Lower leg skin (tissue), 4 donors: ENCODE results near the gene KRT7. TPM values are rescaled to one million over a fixed set of nuclear protein-coding genes. Genes with fewer than 3 reads are reported as not detected.

ENCODE experiments used
- DNase-seq, 2 donors: peaks; one replicate each; pipeline ENCODE4 v3.0.0-alpha.2; 2019; ENCODE audit warnings: low spot score in 2 of 2
- H3K4me3 ChIP-seq: fragments of 200-600 bp; sonication (generic); 2 replicates; pipeline ENCODE4 v1.5.1; 2017; ENCODE audit warnings: mild to moderate bottlenecking, low read depth; ENCODE audit not compliant: poor library complexity, severe bottlenecking
- CTCF ChIP-seq, 3 donors: fragments of 450-650 bp; IDR thresholded peaks; one replicate each; pipeline ENCODE4 v1.5.1; 2016; ENCODE audit warnings: antibody characterized with exemption in 3 of 3, mild to moderate bottlenecking in 3 of 3, moderate library complexity in 2 of 3
- POLR2A ChIP-seq, 2 donors: fragments of 450-650 bp; IDR thresholded peaks; one replicate each; pipeline ENCODE4 v1.6.1; 2016 to 2017; ENCODE audit warnings: antibody characterized with exemption in 2 of 2, mild to moderate bottlenecking in 1 of 2, moderate library complexity in 1 of 2
- WGBS, 2 donors: methylation state at CpG; one replicate each; pipeline ENCODE4 v1.1.5; 2018; 5-methylcytosine and 5-hydroxymethylcytosine counted together
- intact Hi-C: fragments of 100-400 bp; cut with DNase I; formaldehyde crosslinking; loops from one replicate; pipeline ENCODE4 v1.15.0; 2023; ENCODE audit warnings: low total_unique reads
- total RNA-seq, 4 donors: library from RNA; depleted of rRNA; stranded (reverse); fragments of >200 nt; gene quantifications; one replicate each; pipeline ENCODE4 v1.1.0, GENCODE V29; 2016

Gene KRT7
- total RNA-seq, 4 donors from 2014 or later: 28.2 to 206 (median 125) TPM

GRCh38 chr12:52213564-52214420, 19.3 kb upstream of the KRT7 start:
- DNase-seq: peak in 1 of 2 donors; percentile 94
- intact Hi-C loops: no loop called here
- H3K4me3 ChIP-seq: no peak overlapping the region
- WGBS, 2 donors: 31 to 43% methylated on average over 9 to 11 of the region's 13 CpGs
- TF ChIP-seq POLR2A (IDR thresholded peaks at IDR 0.05) (no peak), CTCF (IDR thresholded peaks at IDR 0.05) (peak in 1 of 3 donors; percentile 62)

GRCh38 chr12:52214421-52214802, 18.6 kb upstream of the KRT7 start:
- 57 to 85% methylated on average over 3 of the region's 3 CpGs for WGBS, 2 donors
- H3K4me3 ChIP-seq: no peak overlapping the region
- intact Hi-C loops: no loop called here
- TF ChIP-seq CTCF (IDR thresholded peaks at IDR 0.05): no peak
- TF ChIP-seq POLR2A (IDR thresholded peaks at IDR 0.05): no peak
- DNase-seq: peak in 1 of 2 donors; percentile 82

- TF ChIP-seq CTCF (IDR thresholded peaks at IDR 0.05): no peak
- no peak for TF ChIP-seq POLR2A (IDR thresholded peaks at IDR 0.05)
- no peak overlapping the region for H3K4me3 ChIP-seq
- intact Hi-C loops: no loop called here
- WGBS, 2 donors: 53 to 59% methylated on average over 4 to 7 of the region's 7 CpGs
- DNase-seq: peak in 1 of 2 donors; percentile 86
These were observed 17.4 kb upstream of the KRT7 start for GRCh38 chr12:52215587-52216031.

GRCh38 chr12:52216100-52216499, 16.9 kb upstream of the KRT7 start:
- intact Hi-C loops: no loop called here
- no peak for TF ChIP-seq POLR2A (IDR thresholded peaks at IDR 0.05)
- no peak for TF ChIP-seq CTCF (IDR thresholded peaks at IDR 0.05)
- DNase-seq: no peak
- H3K4me3 ChIP-seq: no peak overlapping the region
- 84 to 90% methylated on average over 4 of the region's 4 CpGs for WGBS, 2 donors

- intact Hi-C loops: no loop called here
- DNase-seq: peak in 1 of 2 donors; percentile 85
- TF ChIP-seq CTCF (IDR thresholded peaks at IDR 0.05) (no peak), POLR2A (IDR thresholded peaks at IDR 0.05) (no peak)
- H3K4me3 ChIP-seq: no peak overlapping the region
- 7 to 45% methylated on average over 1 of the region's 1 CpG for WGBS, 2 donors
These were observed 16.2 kb upstream of the KRT7 start for GRCh38 chr12:52216807-52217206.
